ENCODE results near the gene KRT86. TPM values are rescaled to one million over a fixed set of nuclear protein-coding genes. Genes with fewer than 3 reads are reported as not detected.

KRT86 gene
- total and polyA plus RNA-seq, 2 of the 13 experiments (the other 11 are each of a cell fraction or from before 2014, with no cell fraction given), result not detected

GRCh38 chr12:52255926-52256583, 18.4 kb upstream of the KRT86 start:
- CTCF ChIA-PET (ENCODE audit: low intra/inter-chr PET ratio, low total read pairs), result no interaction called here
- no peak overlapping the region for H3K9ac ChIP-seq (ENCODE audit: insufficient read depth, low read depth, low read length)

More at GRCh38 chr12:52255926-52256583, 18.4 kb upstream of the KRT86 start:
- intact Hi-C loops (cut with micrococcal nuclease; ENCODE audit: unreplicated experiment) (no loop called here), in situ Hi-C loops (cut with HindIII; ENCODE audit: extremely low pct_ligation_motif_present, low pct_unique_long_range_greater_than_20kb) (no loop called here)
- WGBS (ENCODE audit: low lambda C conversion rate), result 37% methylated on average over 9 of the region's 9 CpGs
- H3K79me2 ChIP-seq (ENCODE audit: insufficient read depth, low read length), result no peaks in the 10 kb centered on the region
- POLR2A ChIA-PET, result no interaction called here
- no peak overlapping the region for H2AFZ ChIP-seq (ENCODE audit: low read length)
- H3K36me3 ChIP-seq (replicated peaks in 1 of 2; ENCODE audit: control insufficient read depth in 1 of 2, insufficient read depth in 2 of 2, low read length in 2 of 2), result no peaks in the 10 kb centered on the region
- TF ChIP-seq, protein P1, sequence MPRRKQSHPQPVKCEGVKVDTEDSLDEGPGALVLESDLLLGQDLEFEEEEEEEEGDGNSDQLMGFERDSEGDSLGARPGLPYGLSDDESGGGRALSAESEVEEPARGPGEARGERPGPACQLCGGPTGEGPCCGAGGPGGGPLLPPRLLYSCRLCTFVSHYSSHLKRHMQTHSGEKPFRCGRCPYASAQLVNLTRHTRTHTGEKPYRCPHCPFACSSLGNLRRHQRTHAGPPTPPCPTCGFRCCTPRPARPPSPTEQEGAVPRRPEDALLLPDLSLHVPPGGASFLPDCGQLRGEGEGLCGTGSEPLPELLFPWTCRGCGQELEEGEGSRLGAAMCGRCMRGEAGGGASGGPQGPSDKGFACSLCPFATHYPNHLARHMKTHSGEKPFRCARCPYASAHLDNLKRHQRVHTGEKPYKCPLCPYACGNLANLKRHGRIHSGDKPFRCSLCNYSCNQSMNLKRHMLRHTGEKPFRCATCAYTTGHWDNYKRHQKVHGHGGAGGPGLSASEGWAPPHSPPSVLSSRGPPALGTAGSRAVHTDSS (CRISPR knock-in tag; conservative IDR thresholded peaks at IDR 0.05), result no peak
- TF ChIP-seq MAFK (conservative IDR thresholded peaks at IDR 0.05 in 1 of 2, IDR thresholded peaks at IDR 0.05 in 1 of 2; ENCODE audit: low read length in 2 of 2) (no peak), FOXO4 (CRISPR knock-in tag; conservative IDR thresholded peaks at IDR 0.05) (no peak), NCOR1 (IDR thresholded peaks at IDR 0.05; ENCODE audit: borderline replicate concordance, low read length) (no peak), ZC3H13 (CRISPR knock-in tag; IDR thresholded peaks at IDR 0.05) (no peak), SMARCE1 (IDR thresholded peaks at IDR 0.05; ENCODE audit: borderline replicate concordance) (no peak), MXD4 (CRISPR knock-in tag; IDR thresholded peaks at IDR 0.05) (no peak)
- TF ChIP-seq, protein P2, sequence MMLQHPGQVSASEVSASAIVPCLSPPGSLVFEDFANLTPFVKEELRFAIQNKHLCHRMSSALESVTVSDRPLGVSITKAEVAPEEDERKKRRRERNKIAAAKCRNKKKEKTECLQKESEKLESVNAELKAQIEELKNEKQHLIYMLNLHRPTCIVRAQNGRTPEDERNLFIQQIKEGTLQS (CRISPR knock-in tag; IDR thresholded peaks at IDR 0.05), result no peak
- TF ChIP-seq, protein P3, sequence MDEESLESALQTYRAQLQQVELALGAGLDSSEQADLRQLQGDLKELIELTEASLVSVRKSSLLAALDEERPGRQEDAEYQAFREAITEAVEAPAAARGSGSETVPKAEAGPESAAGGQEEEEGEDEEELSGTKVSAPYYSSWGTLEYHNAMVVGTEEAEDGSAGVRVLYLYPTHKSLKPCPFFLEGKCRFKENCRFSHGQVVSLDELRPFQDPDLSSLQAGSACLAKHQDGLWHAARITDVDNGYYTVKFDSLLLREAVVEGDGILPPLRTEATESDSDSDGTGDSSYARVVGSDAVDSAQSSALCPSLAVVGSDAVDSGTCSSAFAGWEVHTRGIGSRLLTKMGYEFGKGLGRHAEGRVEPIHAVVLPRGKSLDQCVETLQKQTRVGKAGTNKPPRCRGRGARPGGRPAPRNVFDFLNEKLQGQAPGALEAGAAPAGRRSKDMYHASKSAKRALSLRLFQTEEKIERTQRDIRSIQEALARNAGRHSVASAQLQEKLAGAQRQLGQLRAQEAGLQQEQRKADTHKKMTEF (CRISPR knock-in tag; IDR thresholded peaks at IDR 0.05), result no peak
- TF ChIP-seq, protein P4, sequence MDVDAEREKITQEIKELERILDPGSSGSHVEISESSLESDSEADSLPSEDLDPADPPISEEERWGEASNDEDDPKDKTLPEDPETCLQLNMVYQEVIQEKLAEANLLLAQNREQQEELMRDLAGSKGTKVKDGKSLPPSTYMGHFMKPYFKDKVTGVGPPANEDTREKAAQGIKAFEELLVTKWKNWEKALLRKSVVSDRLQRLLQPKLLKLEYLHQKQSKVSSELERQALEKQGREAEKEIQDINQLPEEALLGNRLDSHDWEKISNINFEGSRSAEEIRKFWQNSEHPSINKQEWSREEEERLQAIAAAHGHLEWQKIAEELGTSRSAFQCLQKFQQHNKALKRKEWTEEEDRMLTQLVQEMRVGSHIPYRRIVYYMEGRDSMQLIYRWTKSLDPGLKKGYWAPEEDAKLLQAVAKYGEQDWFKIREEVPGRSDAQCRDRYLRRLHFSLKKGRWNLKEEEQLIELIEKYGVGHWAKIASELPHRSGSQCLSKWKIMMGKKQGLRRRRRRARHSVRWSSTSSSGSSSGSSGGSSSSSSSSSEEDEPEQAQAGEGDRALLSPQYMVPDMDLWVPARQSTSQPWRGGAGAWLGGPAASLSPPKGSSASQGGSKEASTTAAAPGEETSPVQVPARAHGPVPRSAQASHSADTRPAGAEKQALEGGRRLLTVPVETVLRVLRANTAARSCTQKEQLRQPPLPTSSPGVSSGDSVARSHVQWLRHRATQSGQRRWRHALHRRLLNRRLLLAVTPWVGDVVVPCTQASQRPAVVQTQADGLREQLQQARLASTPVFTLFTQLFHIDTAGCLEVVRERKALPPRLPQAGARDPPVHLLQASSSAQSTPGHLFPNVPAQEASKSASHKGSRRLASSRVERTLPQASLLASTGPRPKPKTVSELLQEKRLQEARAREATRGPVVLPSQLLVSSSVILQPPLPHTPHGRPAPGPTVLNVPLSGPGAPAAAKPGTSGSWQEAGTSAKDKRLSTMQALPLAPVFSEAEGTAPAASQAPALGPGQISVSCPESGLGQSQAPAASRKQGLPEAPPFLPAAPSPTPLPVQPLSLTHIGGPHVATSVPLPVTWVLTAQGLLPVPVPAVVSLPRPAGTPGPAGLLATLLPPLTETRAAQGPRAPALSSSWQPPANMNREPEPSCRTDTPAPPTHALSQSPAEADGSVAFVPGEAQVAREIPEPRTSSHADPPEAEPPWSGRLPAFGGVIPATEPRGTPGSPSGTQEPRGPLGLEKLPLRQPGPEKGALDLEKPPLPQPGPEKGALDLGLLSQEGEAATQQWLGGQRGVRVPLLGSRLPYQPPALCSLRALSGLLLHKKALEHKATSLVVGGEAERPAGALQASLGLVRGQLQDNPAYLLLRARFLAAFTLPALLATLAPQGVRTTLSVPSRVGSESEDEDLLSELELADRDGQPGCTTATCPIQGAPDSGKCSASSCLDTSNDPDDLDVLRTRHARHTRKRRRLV (CRISPR knock-in tag; IDR thresholded peaks at IDR 0.05), result no peak
- H3K4me1 ChIP-seq (ENCODE audit: insufficient read depth, low read length), result no peaks in the 10 kb centered on the region
- H4K20me1 ChIP-seq (ENCODE audit: insufficient read depth, low read length), result no peaks in the 10 kb centered on the region
- no TSS peak for BruUV-seq (replicated peaks)
- no peak overlapping the region for H3K27ac ChIP-seq (ENCODE audit: extremely low read length, insufficient read depth, low read length)
- ATAC-seq (no peak), DNase-seq (ENCODE audit: low spot score) (no peak), FAIRE-seq (no peak)
- no peaks in the 10 kb centered on the region for H3K9me3 ChIP-seq (ENCODE audit: low read length)
- H3K4me3 ChIP-seq (replicated peaks in 1 of 3; ENCODE audit: insufficient read depth in 1 of 3, low read depth in 2 of 3, low read length in 3 of 3), result no peak overlapping the region
- H3K4me2 ChIP-seq (ENCODE audit: low read depth, low read length), result no peak overlapping the region
- peaks cover 1 to 32% of the 10 kb centered on the region in 2 experiments; a peak in 4 of 5 replicates for H3K27me3 ChIP-seq (ENCODE audit: control insufficient read depth in 1 of 2, insufficient read depth in 2 of 2, low read length in 2 of 2)

Data from HepG2 (cell line).